Skeletal muscle satellite cell (primary cell): ENCODE results near the gene ATRNL1.
A peak's percentile ranks its signal among the peaks of the same experiment; 100 is the strongest.

Experiments used
- H3K27me3 ChIP-seq: 2 replicates; pipeline ENCODE4 v1.7.0; 2013; ENCODE audit warnings: low read length; ENCODE audit not compliant: control insufficient read depth, insufficient read depth
- H3K36me3 ChIP-seq: 2 replicates; pipeline ENCODE4 v1.7.0; 2013; ENCODE audit warnings: mild to moderate bottlenecking, control low read depth, low read length; ENCODE audit not compliant: insufficient read depth
- H3K4me1 ChIP-seq: 2 replicates; pipeline ENCODE4 v1.7.0; 2013; ENCODE audit warnings: low read length; ENCODE audit not compliant: control insufficient read depth, insufficient read depth
- H3K4me2 ChIP-seq: 2 replicates; pipeline ENCODE4 v1.7.0; 2013; ENCODE audit warnings: mild to moderate bottlenecking, low read length
- H3K4me3 ChIP-seq: 2 replicates; pipeline ENCODE4 v1.7.0; 2013; ENCODE audit warnings: low read length
- H3K9ac ChIP-seq: 2 replicates; pipeline ENCODE4 v1.7.0; 2013; ENCODE audit warnings: mild to moderate bottlenecking, low read depth, low read length, moderate library complexity
- H3K9me3 ChIP-seq: replicated peaks from 2 replicates; pipeline ENCODE4 v1.7.0; 2013; ENCODE audit warnings: mild to moderate bottlenecking, control low read depth, low read length

The ATRNL1 gene

GRCh38 chr10:115977855-115978254 lies 884.7 kb downstream of the ATRNL1 start:
- Histone ChIP-seq H3K27me3 (no peaks in the 10 kb centered on the region), H3K4me1 (peaks cover 6% of the 10 kb centered on the region), H3K9ac (no peak overlapping the region), H3K4me2 (no peak overlapping the region), H3K4me3 (no peak overlapping the region), H3K9me3 (no peaks in the 10 kb centered on the region), H3K36me3 (no peaks in the 10 kb centered on the region)

- Histone ChIP-seq H3K9ac (no peak overlapping the region), H3K4me2 (no peak overlapping the region), H3K4me3 (no peak overlapping the region), H3K27me3 (no peaks in the 10 kb centered on the region), H3K36me3 (no peaks in the 10 kb centered on the region), H3K4me1 (peaks cover 6% of the 10 kb centered on the region), H3K9me3 (no peaks in the 10 kb centered on the region)
Observed at GRCh38 chr10:115979576-115979975, 886.4 kb downstream of the ATRNL1 start.

- Histone ChIP-seq H3K27me3 (no peaks in the 10 kb centered on the region), H3K9ac (no peak overlapping the region), H3K4me3 (no peak overlapping the region), H3K9me3 (no peaks in the 10 kb centered on the region), H3K4me2 (peak overlapping the region; percentile 47), H3K36me3 (no peaks in the 10 kb centered on the region), H3K4me1 (peaks cover 6% of the 10 kb centered on the region)
Observed at GRCh38 chr10:115980470-115980869, 887.3 kb downstream of the ATRNL1 start.

- Histone ChIP-seq H3K27me3 (no peaks in the 10 kb centered on the region), H3K36me3 (no peaks in the 10 kb centered on the region), H3K4me3 (no peak overlapping the region), H3K4me1 (peaks cover 10% of the 10 kb centered on the region), H3K9me3 (no peaks in the 10 kb centered on the region), H3K9ac (no peak overlapping the region), H3K4me2 (peak overlapping the region; percentile 47)
Observed at GRCh38 chr10:115981081-115981480, 887.9 kb downstream of the ATRNL1 start.

- H3K9ac ChIP-seq = no peak overlapping the region
- H3K4me1 ChIP-seq = peaks cover 10% of the 10 kb centered on the region
- no peaks in the 10 kb centered on the region for H3K27me3 ChIP-seq
- no peak overlapping the region for H3K4me3 ChIP-seq
- no peaks in the 10 kb centered on the region for H3K9me3 ChIP-seq
- no peak overlapping the region for H3K4me2 ChIP-seq
- no peaks in the 10 kb centered on the region for H3K36me3 ChIP-seq
Observed at GRCh38 chr10:115982076-115982475, 888.9 kb downstream of the ATRNL1 start.

GRCh38 chr10:115982526-115982925 lies 889.4 kb downstream of the ATRNL1 start:
- Histone ChIP-seq H3K4me3 (no peak overlapping the region), H3K9ac (no peak overlapping the region), H3K36me3 (no peaks in the 10 kb centered on the region), H3K27me3 (no peaks in the 10 kb centered on the region), H3K9me3 (no peaks in the 10 kb centered on the region), H3K4me2 (no peak overlapping the region), H3K4me1 (peaks cover 10% of the 10 kb centered on the region)

- Histone ChIP-seq H3K9ac (no peak overlapping the region), H3K4me2 (no peak overlapping the region), H3K4me3 (no peak overlapping the region), H3K27me3 (no peaks in the 10 kb centered on the region), H3K4me1 (peaks cover 10% of the 10 kb centered on the region), H3K36me3 (no peaks in the 10 kb centered on the region), H3K9me3 (no peaks in the 10 kb centered on the region)
Observed at GRCh38 chr10:115985786-115986185, 892.6 kb downstream of the ATRNL1 start.

- H3K4me1 ChIP-seq = peaks cover 4% of the 10 kb centered on the region
- no peak overlapping the region for H3K4me2 ChIP-seq
- H3K4me3 ChIP-seq = no peak overlapping the region
- no peak overlapping the region for H3K9ac ChIP-seq
- H3K27me3 ChIP-seq = no peaks in the 10 kb centered on the region
- H3K9me3 ChIP-seq = no peaks in the 10 kb centered on the region
- no peaks in the 10 kb centered on the region for H3K36me3 ChIP-seq
Observed at GRCh38 chr10:115988380-115988779, 895.2 kb downstream of the ATRNL1 start.

GRCh38 chr10:115989621-115990020 lies 896.5 kb downstream of the ATRNL1 start:
- Histone ChIP-seq H3K4me2 (no peak overlapping the region), H3K9ac (no peak overlapping the region), H3K4me1 (peaks cover 4% of the 10 kb centered on the region), H3K36me3 (no peaks in the 10 kb centered on the region), H3K27me3 (peaks cover 2% of the 10 kb centered on the region), H3K9me3 (no peaks in the 10 kb centered on the region), H3K4me3 (no peak overlapping the region)

GRCh38 chr10:115992236-115992986 lies 899.2 kb downstream of the ATRNL1 start:
- Histone ChIP-seq H3K9ac (no peak overlapping the region), H3K4me1 (no peaks in the 10 kb centered on the region), H3K9me3 (no peaks in the 10 kb centered on the region), H3K4me3 (no peak overlapping the region), H3K36me3 (no peaks in the 10 kb centered on the region), H3K4me2 (no peak overlapping the region), H3K27me3 (peaks cover 2% of the 10 kb centered on the region)

- Histone ChIP-seq H3K36me3 (no peaks in the 10 kb centered on the region), H3K4me1 (no peaks in the 10 kb centered on the region), H3K4me3 (no peak overlapping the region), H3K9ac (no peak overlapping the region), H3K9me3 (no peaks in the 10 kb centered on the region), H3K27me3 (peaks cover 2% of the 10 kb centered on the region), H3K4me2 (no peak overlapping the region)
Observed at GRCh38 chr10:115996031-115996430, 902.9 kb downstream of the ATRNL1 start.

- no peak overlapping the region for H3K9ac ChIP-seq
- no peaks in the 10 kb centered on the region for H3K36me3 ChIP-seq
- no peak overlapping the region for H3K4me2 ChIP-seq
- no peaks in the 10 kb centered on the region for H3K9me3 ChIP-seq
- H3K27me3 ChIP-seq = peaks cover 2% of the 10 kb centered on the region
- H3K4me1 ChIP-seq = no peaks in the 10 kb centered on the region
- H3K4me3 ChIP-seq = no peak overlapping the region
Observed at GRCh38 chr10:115998301-115998700, 905.1 kb downstream of the ATRNL1 start.
